ENCODE data around the gene PPARG.
A peak's percentile ranks its signal among the peaks of the same experiment; 100 is the strongest.
"Not testable (repeated sequence)": the region's sequence is repeated elsewhere in the genome, so short reads cannot be mapped to it uniquely, and the experiment has no call there.

Gene PPARG

DNA sequence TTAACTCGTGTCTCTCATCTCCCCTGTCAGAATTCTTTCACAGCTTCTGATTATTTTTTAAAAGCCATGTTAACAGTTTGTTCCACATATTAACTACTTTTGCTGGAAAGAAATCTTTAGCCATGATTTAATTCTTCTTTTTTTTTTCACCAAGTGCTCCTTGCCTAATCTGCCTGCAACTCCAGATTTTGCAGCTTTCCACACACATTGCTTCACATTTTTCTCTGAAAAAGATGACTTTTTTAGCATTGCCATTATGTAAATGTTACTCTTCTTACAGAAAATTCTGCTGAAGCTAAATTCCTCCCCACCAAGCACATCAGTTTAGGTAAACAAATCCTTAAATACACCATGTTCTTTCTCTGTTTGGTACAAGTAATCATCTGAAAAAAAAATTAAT, 23.4 kb upstream of the PPARG start:
- FAIRE-seq (no peak), DNase-seq (ENCODE audit: insufficient read length) (no peak)
- no peak for TF ChIP-seq POLR2AphosphoS5 (IDR thresholded peaks at IDR 0.05; ENCODE audit: low read depth, low read length)
- no peak for TF ChIP-seq POLR2A (IDR thresholded peaks at IDR 0.05; ENCODE audit: low read depth, low read length)
- TF ChIP-seq TAF1 (IDR thresholded peaks at IDR 0.05; ENCODE audit: borderline replicate concordance, low read depth, low read length), result no peak

GRCh38 chr3:12266038-12266437, 22.8 kb upstream of the PPARG start:
- FAIRE-seq (no peak), DNase-seq (ENCODE audit: insufficient read length) (no peak)
- no peak for TF ChIP-seq POLR2A (IDR thresholded peaks at IDR 0.05; ENCODE audit: low read depth, low read length)
- TF ChIP-seq TAF1 (IDR thresholded peaks at IDR 0.05; ENCODE audit: borderline replicate concordance, low read depth, low read length), result no peak
- no peak for TF ChIP-seq POLR2AphosphoS5 (IDR thresholded peaks at IDR 0.05; ENCODE audit: low read depth, low read length)

GRCh38 chr3:12267376-12268030, 21.4 kb upstream of the PPARG start:
- TF ChIP-seq POLR2A (IDR thresholded peaks at IDR 0.05; ENCODE audit: low read depth, low read length) (no peak), TAF1 (IDR thresholded peaks at IDR 0.05; ENCODE audit: borderline replicate concordance, low read depth, low read length) (no peak), POLR2AphosphoS5 (IDR thresholded peaks at IDR 0.05; ENCODE audit: low read depth, low read length) (no peak)
- FAIRE-seq, result no peak

GRCh38 chr3:12268049-12268735, 20.7 kb upstream of the PPARG start:
- FAIRE-seq, result no peak

More at GRCh38 chr3:12267376-12268030, 21.4 kb upstream of the PPARG start:
- no peak for DNase-seq (ENCODE audit: insufficient read length)

GRCh38 chr3:12270976-12271375, 17.9 kb upstream of the PPARG start:
- TF ChIP-seq POLR2A (IDR thresholded peaks at IDR 0.05; ENCODE audit: low read depth, low read length) (no peak), POLR2AphosphoS5 (IDR thresholded peaks at IDR 0.05; ENCODE audit: low read depth, low read length) (no peak), TAF1 (IDR thresholded peaks at IDR 0.05; ENCODE audit: borderline replicate concordance, low read depth, low read length) (no peak)
- FAIRE-seq (no peak), DNase-seq (ENCODE audit: insufficient read length) (no peak)

More at GRCh38 chr3:12268049-12268735, 20.7 kb upstream of the PPARG start:
- no peak for DNase-seq (ENCODE audit: insufficient read length)
- TF ChIP-seq POLR2AphosphoS5 (IDR thresholded peaks at IDR 0.05; ENCODE audit: low read depth, low read length) (no peak), POLR2A (IDR thresholded peaks at IDR 0.05; ENCODE audit: low read depth, low read length) (no peak), TAF1 (IDR thresholded peaks at IDR 0.05; ENCODE audit: borderline replicate concordance, low read depth, low read length) (no peak)

- no peak for DNase-seq (ENCODE audit: insufficient read length)
- TF ChIP-seq POLR2A (IDR thresholded peaks at IDR 0.05; ENCODE audit: low read depth, low read length) (no peak), TAF1 (IDR thresholded peaks at IDR 0.05; ENCODE audit: borderline replicate concordance, low read depth, low read length) (no peak), POLR2AphosphoS5 (IDR thresholded peaks at IDR 0.05; ENCODE audit: low read depth, low read length) (no peak)
- peak; percentile 83 for FAIRE-seq
Observed at GRCh38 chr3:12273045-12273695, 15.7 kb upstream of the PPARG start.

DNA sequence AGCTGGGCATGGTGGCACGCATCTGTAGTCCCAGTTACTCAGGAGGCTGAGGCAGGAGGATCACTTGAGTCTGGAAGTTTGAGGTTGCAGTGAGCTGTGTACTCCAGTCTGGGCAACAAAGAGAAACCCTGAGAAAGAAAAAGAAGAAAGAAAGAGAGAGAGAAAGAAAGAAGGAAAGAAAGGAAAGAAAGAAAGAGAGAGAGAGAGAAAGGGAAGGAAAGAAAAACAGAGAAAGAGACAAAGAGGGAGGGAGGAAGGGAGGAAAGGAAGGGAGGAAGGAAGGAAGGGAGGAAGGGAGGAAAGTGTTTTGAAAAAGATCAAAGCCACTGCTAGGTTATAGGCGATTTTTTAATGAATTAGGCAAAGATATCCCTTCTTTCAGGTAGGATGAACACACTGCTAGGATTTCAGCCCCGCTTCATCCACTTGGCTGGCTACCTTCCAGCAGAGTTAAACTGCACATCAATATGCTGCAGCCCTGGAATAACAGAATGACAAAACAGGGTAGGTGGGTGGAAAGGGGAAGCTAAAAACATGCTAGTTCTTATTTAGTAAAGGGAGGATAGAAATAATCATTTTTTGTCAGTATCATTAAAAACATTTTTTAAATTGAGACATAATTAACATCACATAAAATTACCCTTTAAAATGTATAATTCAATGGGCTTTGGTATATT, 12.8 kb upstream of the PPARG start:
- TF ChIP-seq POLR2A (IDR thresholded peaks at IDR 0.05; ENCODE audit: low read depth, low read length) (no peak), POLR2AphosphoS5 (IDR thresholded peaks at IDR 0.05; ENCODE audit: low read depth, low read length) (no peak), TAF1 (IDR thresholded peaks at IDR 0.05; ENCODE audit: borderline replicate concordance, low read depth, low read length) (no peak)
- DNase-seq (ENCODE audit: insufficient read length) (no peak), FAIRE-seq (no peak)

GRCh38 chr3:12276827-12277226, 12.0 kb upstream of the PPARG start:
- DNase-seq (ENCODE audit: insufficient read length); FAIRE-seq: not testable (repeated sequence)

- no peak for TF ChIP-seq POLR2AphosphoS5 (IDR thresholded peaks at IDR 0.05; ENCODE audit: low read depth, low read length)
- no peak for TF ChIP-seq POLR2A (IDR thresholded peaks at IDR 0.05; ENCODE audit: low read depth, low read length)
- no peak for TF ChIP-seq TAF1 (IDR thresholded peaks at IDR 0.05; ENCODE audit: borderline replicate concordance, low read depth, low read length)
- DNase-seq (ENCODE audit: insufficient read length) (no peak), FAIRE-seq (no peak)
Observed at GRCh38 chr3:12278566-12278965, 10.3 kb upstream of the PPARG start.

DNA sequence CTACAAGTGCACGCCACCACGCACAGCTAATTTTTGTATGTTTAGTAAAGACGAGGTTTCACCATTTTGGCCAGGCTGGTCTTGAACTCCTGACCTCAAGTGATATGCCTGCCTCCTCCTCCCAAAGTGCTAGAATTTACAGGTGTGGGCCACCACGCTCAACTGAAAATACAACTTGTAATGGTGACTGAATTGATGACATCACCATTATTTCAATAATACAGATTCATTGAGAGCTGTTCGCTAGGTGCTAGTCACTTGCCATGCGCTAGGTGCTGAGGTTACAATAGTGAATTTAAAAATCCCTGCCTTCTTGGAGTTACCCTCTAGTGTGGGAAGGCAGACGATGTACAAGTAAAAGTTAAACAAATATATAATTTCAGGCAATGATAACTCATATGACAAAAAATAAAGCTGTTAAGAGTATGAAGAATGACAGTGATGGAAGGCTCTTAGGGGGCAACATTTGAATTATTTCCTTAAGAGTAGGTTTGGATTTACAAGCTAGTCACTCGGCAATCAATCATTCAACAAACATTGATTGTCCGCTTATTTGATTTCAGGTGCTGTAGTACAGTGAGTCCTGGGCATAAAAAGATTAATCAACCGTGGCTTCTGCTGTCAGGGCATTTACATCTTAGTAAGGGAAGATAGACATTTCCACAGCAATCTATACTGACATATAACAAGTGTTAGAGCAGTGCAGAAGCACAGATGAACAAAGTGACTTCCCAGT, 9.1 kb upstream of the PPARG start:
- no peak for DNase-seq (ENCODE audit: insufficient read length)
- TF ChIP-seq TAF1 (IDR thresholded peaks at IDR 0.05; ENCODE audit: borderline replicate concordance, low read depth, low read length), result no peak
- no peak for TF ChIP-seq POLR2AphosphoS5 (IDR thresholded peaks at IDR 0.05; ENCODE audit: low read depth, low read length)
- TF ChIP-seq POLR2A (IDR thresholded peaks at IDR 0.05; ENCODE audit: low read depth, low read length), result no peak
- no peak for FAIRE-seq

GRCh38 chr3:12280357-12280806, 8.5 kb upstream of the PPARG start:
- DNase-seq (ENCODE audit: insufficient read length) (no peak), FAIRE-seq (no peak)
- no peak for TF ChIP-seq TAF1 (IDR thresholded peaks at IDR 0.05; ENCODE audit: borderline replicate concordance, low read depth, low read length)
- no peak for TF ChIP-seq POLR2AphosphoS5 (IDR thresholded peaks at IDR 0.05; ENCODE audit: low read depth, low read length)
- TF ChIP-seq POLR2A (IDR thresholded peaks at IDR 0.05; ENCODE audit: low read depth, low read length), result no peak
